Activated T-cell treated with anti-CD3 and anti-CD28 coated beads, Interleukin-2, amount 50 U/mL, for 48 hours (primary cell): ENCODE measurements around the gene PDE3B.

Experiments used
- DNase-seq, 2 experiments: peaks; one replicate each; pipeline ENCODE4 v3.0.0-alpha.2; 2020

PDE3B gene

DNA sequence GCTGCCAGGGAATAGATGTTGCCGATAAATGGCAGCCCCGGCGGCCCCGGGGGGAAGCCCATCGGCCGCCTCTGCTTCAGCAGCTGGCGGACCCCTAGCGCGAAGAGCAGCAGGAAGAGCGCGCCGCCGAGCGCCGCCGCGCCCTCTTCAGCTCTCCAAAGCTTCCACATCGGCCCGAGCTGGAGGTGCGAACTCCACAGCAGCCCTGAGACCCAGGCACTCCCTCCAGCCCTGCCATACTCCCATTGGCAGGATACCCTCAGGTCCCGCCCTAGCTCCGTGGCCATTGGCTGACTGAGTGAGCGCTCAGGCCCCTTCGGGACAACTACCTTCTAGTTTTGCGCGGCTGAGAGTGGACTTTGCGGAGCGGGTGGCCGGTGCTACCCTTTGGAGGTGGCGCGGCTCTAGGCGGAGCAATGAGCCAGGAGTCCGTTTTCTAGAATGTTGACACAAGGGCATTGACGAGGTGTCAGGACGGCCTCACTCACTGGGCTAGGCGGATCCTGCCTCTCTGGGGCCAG, 248.5 kb downstream of the PDE3B start, which contains the start of gene CYP2R1:
TSS of gene CYP2R1 (minus strand) at position 196 of the 521 bp plus-strand sequence. CDS start at position 170, 26 bp downstream.
- DNase-seq, result peak; percentile 93

GRCh38 chr11:14892577-14892976, 249.0 kb downstream of the PDE3B start:
- no peak for DNase-seq

DNA sequence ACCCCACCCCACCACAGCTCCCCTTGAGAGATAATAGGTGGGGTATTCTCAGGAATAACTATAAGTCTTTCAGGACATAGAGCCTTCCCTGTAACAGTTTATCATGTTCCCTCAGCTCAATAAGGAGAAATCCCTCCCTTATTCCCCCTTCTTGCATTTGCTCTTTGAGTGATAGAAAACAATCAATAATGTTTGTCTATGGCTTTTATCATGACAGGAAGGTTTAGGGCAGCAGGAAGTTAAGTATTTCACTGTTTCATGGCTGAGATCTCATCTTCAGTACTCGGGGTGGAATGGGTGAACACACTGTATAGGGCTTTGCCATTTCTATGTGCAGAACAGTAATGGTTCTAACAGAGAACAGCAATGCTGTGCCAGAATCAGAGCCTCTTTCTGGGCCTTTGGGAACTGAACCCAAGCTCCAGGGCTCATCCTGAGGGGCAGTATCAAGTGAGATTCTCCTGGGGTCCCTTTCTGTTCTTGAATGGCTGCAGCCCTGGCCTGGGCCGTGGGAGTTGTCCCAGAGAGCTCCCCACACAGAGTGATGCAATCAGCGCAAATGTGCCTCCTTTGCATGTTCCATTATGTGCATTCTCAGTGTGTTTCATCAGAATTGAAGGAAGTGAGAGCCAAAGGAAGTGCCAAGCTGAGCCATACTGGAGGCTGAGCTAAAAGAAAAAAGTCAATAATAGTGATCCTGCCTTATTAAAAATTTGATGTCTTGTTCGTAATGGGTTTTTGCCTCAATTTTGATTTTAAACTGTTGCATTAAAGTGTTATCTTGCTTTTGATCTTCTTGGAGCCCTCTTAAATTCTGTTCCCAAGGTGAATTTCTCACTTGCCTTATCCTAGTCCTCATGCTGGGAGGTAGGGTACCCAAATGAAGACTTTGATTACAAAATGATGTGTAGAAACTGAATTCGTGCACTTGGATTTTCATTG, 251.3 kb downstream of the PDE3B start:
- peak; percentile 24 to 32 for DNase-seq

DNA sequence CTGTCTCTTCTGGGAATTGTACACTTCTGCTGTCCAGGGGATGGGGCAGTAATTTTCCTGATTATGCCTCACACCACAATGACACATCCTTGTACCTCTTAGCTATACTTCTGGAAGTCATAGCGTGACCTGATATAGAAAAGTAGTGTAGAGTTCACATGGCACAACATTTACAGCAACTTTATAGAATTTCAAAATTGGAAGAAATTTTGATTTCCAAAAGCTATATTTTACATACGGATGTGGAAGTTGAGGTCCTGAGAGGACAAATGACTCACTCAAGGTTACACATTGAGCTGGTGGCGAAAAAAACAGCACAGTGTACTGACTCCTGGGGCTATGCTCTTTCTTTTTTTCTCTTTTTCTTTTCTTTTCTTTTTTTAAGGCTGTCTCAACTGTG, 254.8 kb downstream of the PDE3B start:
- no peak for DNase-seq

GRCh38 chr11:14898906-14899305, 255.3 kb downstream of the PDE3B start:
- DNase-seq, result no peak

DNA sequence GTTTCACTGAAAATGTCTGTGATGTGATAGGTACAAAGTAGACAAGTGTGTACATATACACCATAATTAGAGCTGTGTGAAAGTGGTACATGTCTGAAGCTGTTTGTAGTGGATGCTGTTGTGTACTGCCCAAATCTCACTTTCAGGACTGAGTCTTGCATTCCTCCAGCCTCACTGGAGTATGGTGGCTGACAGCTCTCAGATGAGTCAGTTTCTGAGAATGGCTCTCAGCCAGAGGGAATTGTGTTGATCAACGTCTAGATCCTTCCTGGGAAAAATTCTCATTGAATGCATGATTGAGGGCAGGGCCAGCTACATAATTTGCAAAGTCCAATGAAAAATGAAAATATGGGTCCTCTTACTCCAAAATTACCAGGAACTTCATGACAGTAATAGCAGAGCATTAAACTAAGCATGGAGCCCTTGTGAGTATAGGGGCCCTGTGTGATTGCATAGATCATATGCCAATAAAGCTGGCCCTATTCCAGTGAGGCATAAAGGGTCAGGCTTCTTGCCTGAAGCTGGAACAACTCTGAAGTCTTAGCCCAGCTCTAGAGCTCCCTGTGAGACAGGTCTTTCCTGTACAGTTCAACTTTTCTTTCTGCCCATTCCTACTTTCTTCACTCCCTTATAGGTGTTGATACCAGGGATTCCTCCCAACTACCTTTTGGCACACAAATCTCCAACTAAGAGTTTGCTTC, 259.2 kb downstream of the PDE3B start:
- DNase-seq, result no peak

- peak; percentile 89 to 91 for DNase-seq
These were observed 261.1 kb downstream of the PDE3B start for GRCh38 chr11:14904745-14905103.

DNA sequence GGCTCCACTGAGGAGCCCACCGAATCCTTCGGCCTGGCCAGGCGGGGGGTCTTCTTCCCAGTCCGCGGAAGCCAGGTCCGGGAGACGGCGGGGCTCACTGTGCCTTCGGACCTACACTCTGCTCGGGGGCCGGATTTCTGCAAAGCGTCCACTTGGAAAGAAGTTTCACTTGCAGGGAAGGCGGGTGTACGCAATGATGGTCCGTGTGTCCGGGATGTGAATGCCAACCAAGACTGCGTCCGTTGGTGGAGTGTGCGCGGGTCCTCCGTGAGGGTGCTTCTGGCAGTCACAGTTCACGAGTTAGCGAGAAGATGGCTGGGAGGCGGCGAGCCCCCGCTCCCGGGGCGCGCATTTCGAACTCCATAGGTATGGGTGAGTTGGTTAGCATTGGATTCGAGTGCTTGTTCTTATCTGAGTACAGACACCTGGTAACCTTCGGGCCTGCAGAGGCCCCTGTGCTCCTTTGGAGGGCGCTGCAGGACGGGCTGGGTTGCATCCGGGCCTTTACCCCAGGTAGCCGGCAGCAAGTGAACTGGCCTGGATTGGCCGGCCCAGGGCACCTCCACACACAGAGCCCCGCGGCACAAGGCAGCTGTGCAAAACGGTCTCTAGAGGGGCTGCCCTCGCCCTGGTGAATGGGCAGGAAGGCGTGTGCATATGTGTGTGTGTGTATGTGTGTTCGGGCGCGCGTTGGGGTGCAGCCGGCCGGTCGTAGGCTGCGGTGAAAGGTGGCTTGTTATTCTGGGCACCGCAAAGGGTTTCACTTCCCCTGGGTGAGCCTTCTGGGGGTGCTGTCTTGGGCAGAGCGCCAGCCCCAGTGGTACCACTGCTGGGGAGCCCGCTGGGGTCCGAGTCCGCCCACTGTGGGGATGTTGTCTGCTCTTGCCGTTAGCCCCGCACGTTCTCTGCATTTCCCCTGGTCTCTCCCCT, 261.8 kb downstream of the PDE3B start:
- DNase-seq, result peak; percentile 85 to 86

DNA sequence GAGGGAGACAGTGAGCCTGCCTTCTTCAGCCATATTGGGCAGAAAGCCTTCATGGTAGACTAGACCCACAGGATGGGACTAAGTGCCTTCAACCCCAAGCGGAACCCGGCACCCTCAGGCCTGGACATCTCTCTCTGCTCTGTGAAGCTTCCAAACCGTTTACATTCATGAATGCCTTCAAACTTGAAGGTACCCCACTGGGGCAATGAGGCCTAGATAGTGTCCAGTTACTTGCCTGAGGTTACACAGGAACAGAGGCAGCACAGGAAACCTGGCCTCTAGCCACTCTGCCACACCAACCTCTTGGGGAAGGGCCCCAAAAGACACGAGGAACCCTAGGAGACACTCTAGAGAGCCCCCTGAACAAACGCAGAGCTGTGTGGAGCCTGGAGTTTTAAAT, 263.0 kb downstream of the PDE3B start:
- peak; percentile 26 to 27 for DNase-seq

DNA sequence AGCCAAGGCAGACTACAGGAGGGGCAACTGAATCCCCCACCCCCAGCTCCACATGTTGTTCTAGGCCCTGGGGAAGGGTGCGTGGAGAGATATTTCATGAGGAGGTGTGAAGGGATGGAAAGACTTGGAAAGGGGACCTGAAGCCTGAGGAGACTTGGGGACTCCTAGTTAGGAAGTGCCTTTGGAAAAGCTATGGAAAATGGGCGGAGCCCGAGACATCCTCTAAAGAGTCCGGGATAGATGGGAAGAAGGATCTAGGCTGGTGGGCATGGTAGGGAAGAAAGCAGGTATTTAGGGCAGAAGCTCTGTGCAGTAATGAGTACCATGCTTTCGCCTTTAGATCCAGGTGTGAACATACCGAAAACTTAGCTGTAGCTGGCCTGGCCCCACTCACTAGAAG, 263.4 kb downstream of the PDE3B start:
- peak in 1 of 2 experiments; percentile 24 for DNase-seq

GRCh38 chr11:14907411-14908213, 264.0 kb downstream of the PDE3B start:
- DNase-seq, result peak; percentile 93

DNA sequence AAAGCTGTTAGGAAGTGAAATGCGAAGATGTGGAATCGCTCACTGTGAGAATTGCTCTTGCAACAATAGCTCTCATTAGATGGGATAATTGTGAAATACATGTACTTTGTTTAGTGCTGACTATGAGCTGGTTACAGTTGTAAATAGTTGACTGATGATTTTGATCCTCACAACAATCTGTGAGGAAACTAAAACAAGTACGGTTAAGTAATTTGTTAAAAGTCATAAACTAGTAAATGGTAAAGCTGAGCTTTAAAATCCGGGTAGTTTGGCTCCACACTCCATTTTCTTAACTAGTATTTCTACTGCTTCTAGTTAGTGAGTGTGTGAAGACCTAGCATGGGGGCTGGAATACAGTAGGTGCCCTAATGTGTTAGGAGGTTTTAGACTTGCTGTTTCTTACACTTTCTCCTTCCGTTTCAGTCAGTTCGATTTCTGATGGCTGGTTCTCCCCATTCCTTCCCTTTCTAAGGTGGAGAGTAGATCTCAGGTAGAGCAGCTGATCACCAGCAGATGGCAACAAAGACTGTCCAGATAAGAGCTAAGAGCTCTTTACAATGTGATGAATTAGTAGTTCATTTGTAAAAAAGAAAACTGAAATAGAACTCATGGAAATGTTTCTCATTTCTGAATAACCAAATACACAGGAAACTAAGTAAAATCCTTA, 264.7 kb downstream of the PDE3B start:
- peak; percentile 30 to 44 for DNase-seq

DNA sequence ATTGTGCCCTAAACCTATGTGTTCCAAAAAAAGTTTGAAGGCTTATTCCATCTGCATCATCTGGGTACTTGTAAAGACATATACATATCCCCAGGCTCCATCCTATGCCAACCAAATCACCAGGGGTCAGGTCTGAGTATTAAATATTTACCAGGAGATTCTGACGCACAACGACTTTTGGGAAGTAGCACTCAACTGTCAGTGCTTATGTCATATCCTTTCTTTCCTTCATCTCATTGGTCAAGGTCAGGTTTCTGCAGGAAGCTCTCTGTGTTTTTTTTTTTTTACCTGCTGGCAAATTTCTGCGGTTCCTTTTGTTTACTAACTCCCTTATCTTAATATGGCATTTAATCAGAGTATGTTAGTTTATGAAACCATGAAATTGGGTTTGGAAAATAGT, 270.9 kb downstream of the PDE3B start:
- DNase-seq, result no peak

DNA sequence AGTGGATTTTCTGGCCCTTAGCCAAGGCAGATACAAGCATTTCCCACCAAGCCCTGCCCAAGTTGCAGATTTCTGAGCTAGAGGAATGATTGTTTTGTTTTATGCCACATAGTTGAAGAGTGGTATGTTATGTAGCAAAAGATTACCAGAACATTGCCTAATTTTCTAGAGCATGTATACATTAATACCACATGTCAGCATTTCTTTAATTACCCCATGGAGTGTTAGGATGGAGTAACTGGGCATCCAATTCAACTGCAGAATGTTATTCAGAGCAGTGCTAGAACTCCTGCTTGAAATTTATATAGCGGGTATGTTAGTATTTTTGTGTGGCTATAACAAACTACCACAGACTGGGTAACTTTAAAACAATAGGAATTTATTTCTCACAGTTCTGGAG, 272.8 kb downstream of the PDE3B start:
- no peak for DNase-seq
